CD4-positive, alpha-beta T cell (primary cell): ENCODE measurements around the gene NPC1. TPM values are rescaled to one million over a fixed set of nuclear protein-coding genes. Genes with fewer than 3 reads are reported as not detected.

Experiments used
- ATAC-seq: fragments of 200-7000 bp; cut with Tn5 transposase; one replicate; pipeline ENCODE4 v1.10.0; 2022; ENCODE audit warnings: mild to moderate bottlenecking; ENCODE audit not compliant: poor library complexity
- CTCF ChIA-PET: fragments of 350-600 bp; sonication (Branson Sonifier 250); formaldehyde crosslinking; loops from one replicate; lab custom pipeline; 2021; ENCODE audit warnings: antibody characterized with exemption, inconsistent platforms; lab: Charles Lee
- POLR2A ChIA-PET: fragments of 350-600 bp; sonication (Branson Sonifier 250); formaldehyde crosslinking; loops from one replicate; lab custom pipeline; 2021; ENCODE audit warnings: antibody characterized with exemption, inconsistent platforms; lab: Charles Lee
- DNase-seq, 14 experiments: peaks; one replicate each; pipeline ENCODE4 v3.0.0-alpha.2; 2013 to 2020; ENCODE audit warnings: mixed read lengths in 2 of 14
- H3K27ac ChIP-seq, 2 donors: one replicate each; pipeline versions ENCODE4 v1.5.1 to v1.7.0; 2013; ENCODE audit warnings: low read length in 2 of 2, low read depth in 1 of 2, mild to moderate bottlenecking in 1 of 2
- H3K27me3 ChIP-seq, 2 experiments: 1 replicate in 1 of 2; 2 replicates in 1 of 2; pipeline versions ENCODE4 v1.6.1 to v1.7.0; 2013; ENCODE audit warnings: low read length in 2 of 2, control low read depth in 1 of 2, mild to moderate bottlenecking in 1 of 2, moderate library complexity in 1 of 2; ENCODE audit not compliant: insufficient read depth in 2 of 2, control insufficient read depth in 1 of 2
- H3K36me3 ChIP-seq: one replicate; pipeline ENCODE4 v1.6.1; 2013; ENCODE audit warnings: low read length, control low read depth; ENCODE audit not compliant: insufficient read depth
- H3K4me1 ChIP-seq: one replicate; pipeline ENCODE4 v1.6.1; 2013; ENCODE audit warnings: low read length, control low read depth; ENCODE audit not compliant: insufficient read depth
- H3K4me3 ChIP-seq: one replicate; pipeline ENCODE4 v1.5.1; 2013; ENCODE audit warnings: mild to moderate bottlenecking, low read length, moderate library complexity
- H3K9me3 ChIP-seq, 2 experiments: 1 replicate in 1 of 2; 2 replicates in 1 of 2; pipeline versions ENCODE4 v1.6.1 to v1.7.0; 2013; ENCODE audit warnings: low read length in 2 of 2, mild to moderate bottlenecking in 2 of 2, control low read depth in 1 of 2, moderate library complexity in 1 of 2; ENCODE audit not compliant: control insufficient read depth in 1 of 2, insufficient read depth in 1 of 2
- H3K27ac Mint-ChIP-seq: one replicate; pipeline ENCODE4 v1.8.0; 2020; ENCODE audit warnings: mixed read lengths
- H3K27me3 Mint-ChIP-seq: one replicate; pipeline ENCODE4 v1.8.0; 2021; ENCODE audit warnings: mixed read lengths
- H3K36me3 Mint-ChIP-seq: one replicate; pipeline ENCODE4 v1.8.0; 2021; ENCODE audit warnings: low read depth, mixed read lengths
- H3K4me1 Mint-ChIP-seq: one replicate; pipeline ENCODE4 v1.8.0; 2021; ENCODE audit warnings: low read depth, mixed read lengths
- H3K4me3 Mint-ChIP-seq: one replicate; pipeline ENCODE4 v1.8.0; 2020; ENCODE audit warnings: mild to moderate bottlenecking, mixed read lengths
- H3K9me3 Mint-ChIP-seq: one replicate; pipeline ENCODE4 v1.8.0; 2020; ENCODE audit warnings: mixed read lengths
- intact Hi-C, 2 experiments: fragments of 100-400 bp; cut with DNase I in 1 of 2; cut with micrococcal nuclease in 1 of 2; formaldehyde crosslinking; loops; one replicate each; pipeline versions ENCODE4 v1.15.1 to v1.9.0; 2023 to 2025; cut with DNase I, micrococcal nuclease
- total RNA-seq, 174 experiments: library from RNA in 2 of 174; stranded (reverse) in 2 of 174; gene quantifications; one replicate each; pipeline ENCODE4 v1.2.3 and lab custom pipeline; 2021 to 2026
- TF ChIP-seq, protein P1 (sequence below): fragments of 200-600 bp; IDR thresholded peaks from one replicate; pipeline ENCODE4 v1.8.0; 2022; ENCODE audit warnings: antibody characterized with exemption, mild to moderate bottlenecking

Gene NPC1
- total RNA-seq, 2 experiments from 2014 or later, result 17.2 to 17.6 TPM

DNA sequence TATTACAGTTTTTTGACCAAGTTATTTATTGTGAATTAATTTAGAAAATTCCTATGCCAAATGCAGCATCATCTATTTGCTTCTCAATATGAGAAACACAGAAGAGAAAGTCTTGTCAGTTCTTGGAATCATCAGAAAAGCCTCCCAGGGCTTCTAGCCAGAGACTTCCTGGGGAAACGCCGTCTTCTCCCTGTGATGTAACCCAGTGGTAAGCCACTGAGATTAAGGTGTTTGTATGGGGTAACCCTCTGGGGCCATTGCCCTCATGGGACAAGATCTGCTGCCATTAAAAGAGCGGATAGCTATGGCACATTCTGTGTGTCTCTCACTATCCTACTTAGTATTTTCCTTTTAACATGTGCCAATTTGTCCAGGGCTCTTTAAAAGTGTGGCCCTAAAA lies 48.4 kb upstream of the NPC1 start:
- Mint-ChIP-seq H3K27me3 (no peaks in the 10 kb centered on the region), H3K9me3 (no peaks in the 10 kb centered on the region), H3K4me3 (no peak overlapping the region), H3K4me1 (peaks cover 7% of the 10 kb centered on the region), H3K36me3 (no peaks in the 10 kb centered on the region), H3K27ac (no peak overlapping the region)
- Histone ChIP-seq H3K4me3 (no peak overlapping the region), H3K27ac (no peak overlapping the region), H3K27me3 (no peaks in the 10 kb centered on the region), H3K4me1 (no peaks in the 10 kb centered on the region), H3K36me3 (no peaks in the 10 kb centered on the region), H3K9me3 (no peaks in the 10 kb centered on the region)
- no peak for ATAC-seq
- intact Hi-C loops, result no loop called here
- CTCF ChIA-PET, result no interaction called here
- TF ChIP-seq, protein P1, sequence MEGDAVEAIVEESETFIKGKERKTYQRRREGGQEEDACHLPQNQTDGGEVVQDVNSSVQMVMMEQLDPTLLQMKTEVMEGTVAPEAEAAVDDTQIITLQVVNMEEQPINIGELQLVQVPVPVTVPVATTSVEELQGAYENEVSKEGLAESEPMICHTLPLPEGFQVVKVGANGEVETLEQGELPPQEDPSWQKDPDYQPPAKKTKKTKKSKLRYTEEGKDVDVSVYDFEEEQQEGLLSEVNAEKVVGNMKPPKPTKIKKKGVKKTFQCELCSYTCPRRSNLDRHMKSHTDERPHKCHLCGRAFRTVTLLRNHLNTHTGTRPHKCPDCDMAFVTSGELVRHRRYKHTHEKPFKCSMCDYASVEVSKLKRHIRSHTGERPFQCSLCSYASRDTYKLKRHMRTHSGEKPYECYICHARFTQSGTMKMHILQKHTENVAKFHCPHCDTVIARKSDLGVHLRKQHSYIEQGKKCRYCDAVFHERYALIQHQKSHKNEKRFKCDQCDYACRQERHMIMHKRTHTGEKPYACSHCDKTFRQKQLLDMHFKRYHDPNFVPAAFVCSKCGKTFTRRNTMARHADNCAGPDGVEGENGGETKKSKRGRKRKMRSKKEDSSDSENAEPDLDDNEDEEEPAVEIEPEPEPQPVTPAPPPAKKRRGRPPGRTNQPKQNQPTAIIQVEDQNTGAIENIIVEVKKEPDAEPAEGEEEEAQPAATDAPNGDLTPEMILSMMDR, result no peak
- POLR2A ChIA-PET, result no interaction called here
- no peak for DNase-seq

GRCh38 chr18:23632615-23633014 lies 46.3 kb upstream of the NPC1 start:
- peaks cover 7% of the 10 kb centered on the region for H3K4me1 Mint-ChIP-seq
- TF ChIP-seq, protein P1, result no peak
- no peak overlapping the region for H3K4me3 Mint-ChIP-seq
- no peaks in the 10 kb centered on the region for H3K4me1 ChIP-seq
- H3K27me3 Mint-ChIP-seq, result no peaks in the 10 kb centered on the region
- no peak overlapping the region for H3K4me3 ChIP-seq
- intact Hi-C loops, result no loop called here
- H3K36me3 ChIP-seq, result no peaks in the 10 kb centered on the region
- H3K27ac ChIP-seq, result no peak overlapping the region
- no peak for DNase-seq
- no peaks in the 10 kb centered on the region for H3K9me3 Mint-ChIP-seq
- POLR2A ChIA-PET, result no interaction called here
- no peak overlapping the region for H3K27ac Mint-ChIP-seq
- H3K27me3 ChIP-seq, result no peaks in the 10 kb centered on the region
- H3K36me3 Mint-ChIP-seq, result no peaks in the 10 kb centered on the region
- CTCF ChIA-PET, result interaction anchor here (1.0 kb wide), 1 partner anchor 17 kb away, joined by 3 read pairs; no protein-coding TSS in a partner anchor
- ATAC-seq, result no peak
- H3K9me3 ChIP-seq, result no peaks in the 10 kb centered on the region

- Mint-ChIP-seq H3K27me3 (no peaks in the 10 kb centered on the region), H3K36me3 (no peaks in the 10 kb centered on the region)
- POLR2A ChIA-PET, result no interaction called here
These were observed 45.4 kb upstream of the NPC1 start for GRCh38 chr18:23631746-23632145.

More at GRCh38 chr18:23631746-23632145, 45.4 kb upstream of the NPC1 start:
- no peaks in the 10 kb centered on the region for H3K9me3 Mint-ChIP-seq
- H3K4me1 Mint-ChIP-seq, result peaks cover 7% of the 10 kb centered on the region
- CTCF ChIA-PET, result interaction anchor here (1.0 kb wide), 1 partner anchor 17 kb away, joined by 3 read pairs; no protein-coding TSS in a partner anchor
- no peaks in the 10 kb centered on the region for H3K4me1 ChIP-seq
- no peak for ATAC-seq
- no peak overlapping the region for H3K27ac Mint-ChIP-seq
- H3K4me3 ChIP-seq, result no peak overlapping the region
- no peak overlapping the region for H3K27ac ChIP-seq
- TF ChIP-seq, protein P1, result no peak
- no peak for DNase-seq
- H3K9me3 ChIP-seq, result no peaks in the 10 kb centered on the region
- no peaks in the 10 kb centered on the region for H3K27me3 ChIP-seq
- H3K4me3 Mint-ChIP-seq, result no peak overlapping the region
- no peaks in the 10 kb centered on the region for H3K36me3 ChIP-seq
- intact Hi-C loops, result no loop called here
